HUES64 (cell line): ENCODE data around the gene KHSRP.

Experiments used
- H3K27ac ChIP-seq: 2 replicates; pipeline ENCODE4 v1.7.0; 2013; ENCODE audit warnings: low read depth, low read length, inconsistent platforms
- H3K27me3 ChIP-seq: 2 replicates; pipeline ENCODE4 v1.6.1; 2013; ENCODE audit warnings: mild to moderate bottlenecking, low read length; ENCODE audit not compliant: insufficient read depth
- H3K36me3 ChIP-seq: 2 replicates; pipeline ENCODE4 v1.6.1; 2013; ENCODE audit warnings: mild to moderate bottlenecking, low read length; ENCODE audit not compliant: insufficient read depth
- H3K4me1 ChIP-seq: 2 replicates; pipeline ENCODE4 v1.6.1; 2013; ENCODE audit warnings: mild to moderate bottlenecking, low read length, moderate library complexity; ENCODE audit not compliant: insufficient read depth
- H3K4me3 ChIP-seq: 2 replicates; pipeline ENCODE4 v1.5.1; 2013; ENCODE audit warnings: mild to moderate bottlenecking, low read length, moderate library complexity
- H3K9ac ChIP-seq: 2 replicates; pipeline ENCODE4 v1.6.1; 2013; ENCODE audit warnings: mild to moderate bottlenecking, low read depth, low read length
- H3K9me3 ChIP-seq: 2 replicates; pipeline ENCODE4 v1.6.1; 2013; ENCODE audit warnings: low read depth, low read length; ENCODE audit not compliant: insufficient read depth
- WGBS: fragments of 150-250, 120-280 bp; methylation state at CpG from one replicate; pipeline ENCODE4 v1.1.7; 2013; ENCODE audit warnings: missing lambda C conversion rate; 5-methylcytosine and 5-hydroxymethylcytosine counted together

The KHSRP gene

DNA sequence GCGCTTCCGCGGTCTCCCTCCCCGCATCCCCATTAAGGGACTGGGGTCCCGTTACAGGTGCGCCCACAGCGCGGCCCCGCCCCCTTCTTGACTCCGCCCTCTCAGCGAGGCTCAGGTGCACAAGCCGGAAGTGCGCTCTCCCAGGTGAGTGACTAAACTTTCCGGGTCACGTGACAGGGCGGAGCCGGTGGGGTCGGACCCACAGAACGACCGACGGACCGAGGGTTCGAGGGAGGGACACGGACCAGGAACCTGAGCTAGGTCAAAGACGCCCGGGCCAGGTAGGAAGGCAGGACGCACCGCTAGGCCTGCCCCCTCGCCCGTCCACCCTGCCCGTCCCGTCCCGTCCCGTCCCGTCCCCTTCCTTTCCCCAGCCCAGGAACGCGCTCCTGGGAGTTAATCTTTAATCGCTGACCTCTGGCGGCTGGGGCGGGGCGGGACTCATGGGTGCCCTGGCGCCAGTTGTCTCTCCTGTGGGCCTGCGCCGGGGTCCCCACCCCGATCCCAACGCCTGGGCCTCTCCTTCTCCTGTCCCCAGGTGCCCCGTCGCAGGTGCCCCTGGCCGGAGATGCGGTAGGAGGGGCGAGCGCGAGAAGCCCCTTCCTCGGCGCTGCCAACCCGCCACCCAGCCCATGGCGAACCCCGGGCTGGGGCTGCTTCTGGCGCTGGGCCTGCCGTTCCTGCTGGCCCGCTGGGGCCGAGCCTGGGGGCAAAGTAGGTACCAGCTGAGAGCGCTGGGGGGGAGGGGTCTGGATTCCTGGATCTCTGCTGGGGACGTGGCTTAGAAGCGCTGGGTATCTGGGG, 39.7 kb upstream of the KHSRP start, which contains the start of gene CRB3:
CRB3 (plus strand) TSS at position 202 of the 804 bp plus-strand sequence; CDS start at position 633, 431 bp downstream.
- Histone ChIP-seq H3K27me3 (peaks cover 26% of the 10 kb centered on the region), H3K4me1 (no peaks in the 10 kb centered on the region), H3K36me3 (peaks cover 11% of the 10 kb centered on the region; the same call in 1 of the 2 replicates), H3K9ac (peak within 1 kb of the TSS; percentile 58), H3K9me3 (no peaks in the 10 kb centered on the region), H3K27ac (peak within 1 kb of the TSS; percentile 49; the same call in 1 of the 2 replicates), H3K4me3 (peak within 1 kb of the TSS; percentile 83)
- WGBS = 2% methylated on average over 65 of the region's 65 CpGs

DNA sequence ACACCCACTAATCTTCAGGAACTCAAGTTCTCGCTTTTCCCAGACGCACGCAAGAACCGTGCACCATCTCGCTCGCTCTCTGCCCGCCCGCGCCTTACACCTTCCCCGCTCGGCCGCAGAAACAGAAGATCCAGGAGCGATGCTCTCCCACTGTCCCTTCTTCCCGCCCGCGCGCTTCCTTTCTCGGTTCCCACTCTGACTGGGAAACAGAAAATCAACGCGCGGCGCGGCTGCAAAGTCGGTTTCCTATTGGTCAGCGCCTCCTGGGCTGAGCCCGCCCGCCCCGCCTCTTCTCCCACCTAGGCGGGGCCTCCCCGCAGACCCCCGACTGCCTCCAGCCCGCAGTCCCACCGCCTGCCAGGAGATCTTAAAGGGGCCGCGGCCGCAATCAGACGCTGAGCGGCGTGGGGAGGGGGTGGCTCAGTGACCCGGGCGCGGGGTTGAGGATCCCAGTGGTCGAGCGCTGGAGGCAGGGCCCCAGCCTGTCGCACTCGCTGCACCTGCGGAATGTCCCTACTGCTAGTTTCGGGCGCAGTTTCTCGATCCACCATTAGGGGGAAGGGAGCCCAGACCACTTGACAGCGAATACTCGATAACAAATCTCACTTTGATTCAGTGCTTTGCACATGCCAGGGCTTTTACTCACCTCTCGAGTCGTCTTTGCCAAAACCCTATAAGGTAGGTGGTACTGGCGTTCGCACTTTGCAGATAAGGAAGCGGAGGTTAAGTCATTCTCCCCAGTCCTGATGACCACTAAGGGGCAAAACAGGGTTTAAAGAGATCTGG, 35.7 kb upstream of the KHSRP start:
- under 1% methylated on average over 57 of the region's 57 CpGs for WGBS
- Histone ChIP-seq H3K27ac (peak overlapping the region; percentile 40; the same call in 1 of the 2 replicates), H3K4me3 (peak overlapping the region; percentile 84), H3K9ac (peak overlapping the region; percentile 45), H3K9me3 (no peaks in the 10 kb centered on the region), H3K4me1 (no peaks in the 10 kb centered on the region), H3K27me3 (peaks cover 26% of the 10 kb centered on the region), H3K36me3 (peaks cover 4% of the 10 kb centered on the region; the same call in 1 of the 2 replicates)

DNA sequence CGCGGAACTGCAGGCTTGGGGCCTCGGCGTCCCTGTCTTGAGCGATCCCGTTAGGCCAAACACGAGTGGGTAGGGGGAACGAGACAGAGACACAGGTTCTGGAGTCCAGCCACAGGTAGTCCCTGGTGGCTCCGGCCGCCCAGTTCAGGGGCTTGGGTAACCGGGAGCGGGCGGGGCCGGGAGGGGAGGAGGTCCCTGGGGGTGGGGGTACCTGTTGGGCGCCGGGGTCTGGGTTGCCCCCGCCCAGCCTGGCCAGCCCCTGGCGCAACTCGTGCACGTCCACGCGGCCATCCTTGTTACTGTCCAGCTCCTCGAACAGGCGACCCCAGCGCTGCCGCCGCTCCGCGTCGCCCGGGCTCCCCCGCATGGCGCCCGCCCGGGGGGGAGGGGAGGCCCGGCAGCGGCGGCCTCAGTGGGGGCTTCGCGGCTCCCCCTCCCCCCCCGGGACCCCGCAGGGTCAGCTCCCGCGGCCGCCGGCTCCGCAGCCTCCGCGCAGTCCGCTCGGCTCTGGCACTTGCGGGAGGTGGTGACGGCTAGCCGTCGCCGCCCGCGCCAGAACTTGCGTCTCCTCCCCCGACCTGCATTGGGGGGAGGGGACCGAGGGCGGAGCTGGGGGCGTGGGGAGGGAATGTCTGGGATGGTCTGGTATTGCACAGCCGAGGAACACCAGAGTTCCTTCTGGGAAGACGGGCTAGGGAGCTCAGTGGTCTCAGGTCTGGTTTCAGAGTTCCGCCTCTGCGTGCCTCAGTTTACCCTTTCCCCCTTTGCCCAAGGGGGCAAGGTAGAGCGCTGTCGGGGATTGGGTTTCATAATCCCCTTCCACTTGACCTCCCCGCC, 34.9 kb upstream of the KHSRP start, which contains the start of gene SLC25A23:
SLC25A23 (minus strand) TSS at position 531 of the 837 bp plus-strand sequence; CDS start at position 367, 164 bp downstream.
- WGBS = 1% methylated on average over 70 of the region's 70 CpGs
- peaks cover 3% of the 10 kb centered on the region; the same call in 1 of the 2 replicates for H3K9me3 ChIP-seq
- no peaks in the 10 kb centered on the region for H3K4me1 ChIP-seq
- H3K27me3 ChIP-seq = peaks cover 19% of the 10 kb centered on the region; the same call in 1 of the 2 replicates
- peak within 1 kb of the TSS; percentile 84 for H3K4me3 ChIP-seq
- H3K9ac ChIP-seq = peak within 1 kb of the TSS; percentile 54
- H3K36me3 ChIP-seq = peaks cover 12% of the 10 kb centered on the region
- H3K27ac ChIP-seq = peak within 1 kb of the TSS; percentile 40; the same call in 1 of the 2 replicates

DNA sequence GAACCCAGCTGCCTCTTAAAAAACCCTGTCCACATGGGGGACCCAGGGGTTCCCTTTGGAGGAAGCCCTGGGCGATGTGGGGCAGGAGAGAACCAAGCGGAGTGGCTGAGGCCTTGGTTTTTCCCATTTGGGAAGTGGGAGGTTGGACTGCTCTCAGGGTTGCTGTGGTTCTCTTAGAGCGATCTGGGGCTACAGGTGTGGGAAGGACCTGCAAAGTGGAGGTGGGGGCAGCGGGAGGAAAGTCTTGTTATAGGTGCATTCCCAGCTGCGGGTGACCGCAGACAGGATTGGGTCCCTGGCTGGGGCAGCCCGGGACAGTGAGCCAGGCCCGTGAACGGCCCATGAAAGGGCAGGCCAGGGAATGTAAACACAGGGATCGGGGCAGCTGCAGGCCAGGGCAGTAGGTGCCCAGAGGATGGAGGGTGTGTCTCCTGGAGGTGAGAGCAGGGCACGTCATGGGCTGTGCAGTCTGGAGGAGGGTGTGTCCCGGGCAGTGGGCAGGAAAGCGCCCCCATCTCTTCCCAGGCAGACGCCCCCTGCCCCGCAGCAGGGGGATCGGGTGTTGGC, 34.2 kb upstream of the KHSRP start:
- H3K4me3 ChIP-seq = peak overlapping the region; percentile 84
- H3K4me1 ChIP-seq = no peaks in the 10 kb centered on the region
- peaks cover 19% of the 10 kb centered on the region for H3K36me3 ChIP-seq
- H3K27me3 ChIP-seq = peaks cover 12% of the 10 kb centered on the region; the same call in 1 of the 2 replicates
- H3K9me3 ChIP-seq = peaks cover 10% of the 10 kb centered on the region; the same call in 1 of the 2 replicates
- no peak overlapping the region for H3K27ac ChIP-seq
- 45% methylated on average over 16 of the region's 16 CpGs for WGBS
- H3K9ac ChIP-seq = 0 out of 2 replicates have a peak overlapping the region, but pooled peaks have one; percentile 22

DNA sequence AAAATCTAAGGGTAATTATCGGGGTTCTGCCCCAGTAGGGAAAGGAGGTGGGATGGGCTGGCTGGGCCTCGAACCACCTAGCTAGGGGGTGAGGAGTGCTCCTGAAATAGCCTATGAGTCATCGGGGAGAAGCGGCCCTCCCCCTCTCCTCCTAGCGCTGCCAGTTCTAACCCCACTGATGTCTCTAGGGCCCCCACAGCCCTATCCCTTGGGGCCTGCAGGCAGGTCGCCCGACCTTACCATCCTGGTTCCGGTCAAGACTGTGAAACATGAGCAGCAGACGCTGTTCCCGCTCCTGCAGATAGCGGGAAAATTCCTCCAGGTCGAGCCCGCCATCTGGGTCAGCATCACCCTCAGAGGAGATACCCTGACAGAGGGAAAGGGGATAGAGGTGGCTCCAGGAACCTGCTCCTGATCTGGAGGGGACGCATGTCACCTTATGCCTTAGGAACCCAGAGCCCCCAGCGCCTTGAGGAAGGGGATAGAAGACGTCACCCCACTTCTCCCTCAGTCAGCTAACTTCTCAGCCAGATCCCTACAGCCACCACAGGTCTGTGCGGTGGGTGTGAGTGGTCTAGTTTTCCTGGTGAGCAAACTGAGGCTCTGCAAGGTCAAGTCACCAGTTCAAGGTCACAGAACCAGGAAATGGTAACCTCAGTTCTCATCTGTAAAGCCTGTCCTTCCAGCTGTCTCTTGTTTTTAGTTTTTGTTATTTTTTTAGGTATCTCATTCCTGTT, 33.5 kb upstream of the KHSRP start:
- no peaks in the 10 kb centered on the region for H3K4me1 ChIP-seq
- peaks cover 24% of the 10 kb centered on the region for H3K36me3 ChIP-seq
- H3K4me3 ChIP-seq = no peak overlapping the region
- H3K27ac ChIP-seq = no peak overlapping the region
- H3K27me3 ChIP-seq = peaks cover 6% of the 10 kb centered on the region; the same call in 1 of the 2 replicates
- WGBS = 82% methylated on average over 15 of the region's 17 CpGs
- H3K9ac ChIP-seq = no peak overlapping the region
- peaks cover 13% of the 10 kb centered on the region; the same call in 1 of the 2 replicates for H3K9me3 ChIP-seq

DNA sequence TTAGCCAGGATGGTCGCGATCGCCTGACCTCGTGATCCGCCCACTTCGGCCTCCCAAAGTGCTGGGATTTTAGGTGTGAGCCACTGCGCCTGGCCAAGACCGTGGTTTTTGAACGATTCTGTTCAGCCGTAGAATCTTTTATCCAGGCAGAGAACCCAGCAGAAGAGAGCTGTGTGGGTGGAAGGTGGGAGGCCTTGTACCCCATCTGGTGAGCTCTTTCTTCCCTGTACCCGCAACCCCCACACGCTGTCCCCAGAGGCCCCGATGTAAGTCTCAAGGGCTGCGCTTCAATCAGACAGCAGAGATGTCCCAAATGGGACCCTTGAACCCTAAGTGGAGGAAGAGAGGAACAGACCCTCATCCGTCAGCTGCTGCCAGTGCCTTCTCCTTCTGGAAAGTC, 31.3 kb upstream of the KHSRP start:
- no peak overlapping the region for H3K9ac ChIP-seq
- H3K4me3 ChIP-seq = no peak overlapping the region
- 95% methylated on average over 15 of the region's 15 CpGs for WGBS
- peaks cover 34% of the 10 kb centered on the region for H3K36me3 ChIP-seq
- H3K4me1 ChIP-seq = no peaks in the 10 kb centered on the region
- H3K9me3 ChIP-seq = peaks cover 13% of the 10 kb centered on the region; the same call in 1 of the 2 replicates
- H3K27me3 ChIP-seq = no peaks in the 10 kb centered on the region
- no peak overlapping the region for H3K27ac ChIP-seq

DNA sequence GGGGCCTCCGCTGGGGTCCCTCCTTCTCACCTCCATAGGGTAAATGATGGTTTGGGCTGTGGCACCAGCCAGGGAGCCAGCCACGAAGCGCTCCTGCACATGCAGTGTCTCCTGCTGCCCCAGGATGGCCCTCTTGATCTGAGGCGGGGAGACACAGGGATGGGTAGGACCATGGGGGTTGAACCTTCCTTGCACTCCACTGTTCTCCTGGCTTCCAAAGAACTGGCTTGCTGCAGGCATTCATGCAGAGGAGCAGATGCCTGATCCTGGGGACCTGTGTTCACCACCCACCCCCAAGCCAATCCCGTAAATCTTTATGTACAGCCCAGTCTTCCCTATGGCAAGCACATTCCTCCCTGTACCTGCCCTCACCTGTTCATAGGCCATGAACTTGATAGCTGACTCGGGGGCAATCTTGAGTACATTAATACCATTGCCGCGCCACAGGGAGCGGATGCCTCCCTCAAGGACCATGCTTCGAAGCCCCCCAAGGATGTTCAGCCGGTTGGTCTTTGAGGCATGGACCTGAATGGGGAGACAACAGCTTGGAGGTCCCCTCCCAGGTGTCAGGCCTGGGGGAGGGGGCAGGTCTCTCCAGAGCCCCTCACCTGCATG, 29.4 kb upstream of the KHSRP start:
- H3K36me3 ChIP-seq = peaks cover 34% of the 10 kb centered on the region
- no peak overlapping the region for H3K27ac ChIP-seq
- no peak overlapping the region for H3K9ac ChIP-seq
- no peaks in the 10 kb centered on the region for H3K27me3 ChIP-seq
- WGBS = 97% methylated on average over 11 of the region's 11 CpGs
- H3K4me3 ChIP-seq = no peak overlapping the region
- no peaks in the 10 kb centered on the region for H3K4me1 ChIP-seq
- H3K9me3 ChIP-seq = peaks cover 13% of the 10 kb centered on the region; the same call in 1 of the 2 replicates

DNA sequence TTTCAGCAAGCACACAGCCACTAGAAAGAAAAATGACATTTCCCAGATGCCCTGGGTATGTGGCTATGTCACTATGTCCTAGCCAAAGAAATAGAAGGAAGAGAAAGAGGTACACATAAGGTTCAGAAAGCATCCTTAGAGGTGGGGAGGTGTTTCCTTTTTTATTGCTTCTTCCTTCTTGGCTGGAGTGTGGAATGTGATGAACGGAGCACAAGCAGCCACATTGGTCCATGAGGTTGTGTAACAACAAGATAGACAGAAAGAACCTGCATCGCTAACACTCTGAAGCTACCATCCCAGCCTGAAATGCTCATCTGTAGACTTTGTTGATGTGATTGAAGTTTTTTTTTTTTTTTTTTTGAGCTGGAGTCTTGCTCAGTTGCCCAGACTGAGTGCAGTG, 28.3 kb upstream of the KHSRP start:
- Histone ChIP-seq H3K36me3 (peaks cover 34% of the 10 kb centered on the region), H3K27ac (no peak overlapping the region), H3K9ac (no peak overlapping the region), H3K4me1 (no peaks in the 10 kb centered on the region), H3K27me3 (no peaks in the 10 kb centered on the region), H3K4me3 (no peak overlapping the region), H3K9me3 (peaks cover 13% of the 10 kb centered on the region; the same call in 1 of the 2 replicates)
- WGBS = 94% methylated on average over 2 of the region's 2 CpGs

DNA sequence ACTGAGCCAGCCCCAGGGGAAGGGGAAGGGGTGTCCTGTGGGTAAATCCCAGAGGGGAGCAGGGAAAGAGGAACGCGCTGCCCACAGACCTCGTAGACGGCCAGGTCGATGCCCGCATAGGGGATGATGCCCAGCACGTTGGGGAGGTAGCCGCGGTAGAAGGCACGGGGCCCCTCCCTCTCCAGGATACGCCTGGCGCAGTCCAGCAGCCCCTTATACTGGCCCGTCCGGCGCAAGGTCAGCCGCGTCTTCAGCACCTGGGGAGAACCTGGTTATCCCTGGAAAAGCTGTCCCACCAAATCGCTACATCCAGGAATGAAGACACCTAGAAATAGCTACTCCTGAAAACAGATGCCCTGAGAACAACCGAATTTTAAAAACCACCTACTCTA, 27.6 kb upstream of the KHSRP start:
- no peak overlapping the region for H3K4me3 ChIP-seq
- H3K9me3 ChIP-seq = peaks cover 13% of the 10 kb centered on the region; the same call in 1 of the 2 replicates
- H3K27me3 ChIP-seq = no peaks in the 10 kb centered on the region
- H3K4me1 ChIP-seq = no peaks in the 10 kb centered on the region
- peaks cover 34% of the 10 kb centered on the region for H3K36me3 ChIP-seq
- no peak overlapping the region for H3K27ac ChIP-seq
- H3K9ac ChIP-seq = no peak overlapping the region
- 96% methylated on average over 19 of the region's 19 CpGs for whole genome bisulfite sequencing
